Activated T-helper 2 cell treated with anti-CD3 and anti-CD28 coated beads, Interferon-gamma antibody, Interleukin-2, Interleukin-4, amounts not matched to agents 10 μg/mL and 5 μg/mL and 100 μg/mL, durations not matched to agents 14 hours and 24 hours and 36 hours (primary cell): ENCODE data around the gene BTAF1. TPM values are rescaled to one million over a fixed set of nuclear protein-coding genes. Genes with fewer than 3 reads are reported as not detected.

ENCODE experiments used
- DNase-seq: peaks from one replicate; pipeline ENCODE4 v3.0.0; 2021; ENCODE audit warnings: low spot score
- H3K27ac Mint-ChIP-seq: one replicate; pipeline ENCODE4 v1.8.0; 2021; ENCODE audit warnings: mixed read lengths
- H3K27me3 Mint-ChIP-seq: one replicate; pipeline ENCODE4 v1.8.0; 2021; ENCODE audit warnings: low read depth, mixed read lengths
- H3K36me3 Mint-ChIP-seq: one replicate; pipeline ENCODE4 v1.8.0; 2021; ENCODE audit warnings: low read depth, mixed read lengths
- H3K4me1 Mint-ChIP-seq: one replicate; pipeline ENCODE4 v1.8.0; 2021; ENCODE audit warnings: low read depth, mixed read lengths
- H3K4me3 Mint-ChIP-seq: one replicate; pipeline ENCODE4 v1.8.0; 2021; ENCODE audit warnings: low read depth, mild to moderate bottlenecking, moderate library complexity, mixed read lengths
- H3K9me3 Mint-ChIP-seq: one replicate; pipeline ENCODE4 v1.8.0; 2021; ENCODE audit warnings: mixed read lengths
- intact Hi-C: fragments of 100-400 bp; cut with micrococcal nuclease; formaldehyde crosslinking; loops from one replicate; pipeline ENCODE4 v1.15.1; 2023
- total RNA-seq: library from RNA; stranded (reverse); gene quantifications from 2 replicates; pipeline ENCODE4 v1.2.3, GENCODE V29; 2022

BTAF1 gene
- total RNA-seq, 1 donor from 2014 or later, result 68.2 TPM

DNA sequence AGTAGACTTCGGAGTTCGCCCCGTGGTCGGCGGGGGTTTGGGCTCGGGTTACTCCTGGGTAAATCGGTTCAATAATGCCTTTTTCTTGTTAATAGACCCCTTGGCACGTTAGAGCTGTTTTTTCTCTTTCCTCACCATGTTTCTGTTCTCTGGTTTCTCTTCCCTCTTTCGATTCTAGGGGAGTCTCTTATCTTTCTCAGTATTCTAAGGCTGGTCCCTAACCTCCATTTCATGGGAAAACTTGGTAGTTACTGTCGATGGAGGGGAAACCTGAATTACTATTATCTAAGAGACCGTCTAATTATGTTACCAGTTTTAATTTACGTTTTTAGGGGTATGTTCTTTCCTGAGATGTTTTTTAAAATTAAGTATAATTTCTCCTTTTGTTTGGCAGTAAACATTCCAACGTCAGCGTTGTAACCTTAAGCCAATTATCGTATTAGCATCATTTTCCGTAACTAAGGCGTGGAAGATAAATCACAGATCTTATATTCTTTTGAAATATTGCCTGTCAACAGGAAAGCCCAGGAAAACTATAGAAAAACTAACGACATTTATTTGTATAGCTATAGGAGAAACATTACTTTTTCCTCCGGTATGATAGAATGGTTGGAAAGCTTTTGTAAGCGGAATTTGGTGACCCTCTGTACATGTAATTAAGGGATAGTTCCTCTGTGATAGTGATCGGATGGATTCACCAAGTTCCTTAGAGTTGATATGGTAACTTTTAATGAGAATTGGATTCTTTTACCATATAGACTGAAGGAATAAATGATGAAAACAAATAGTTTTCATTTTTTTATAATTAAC is 847 bp downstream of the BTAF1 start:
- Mint-ChIP-seq H3K36me3 (peaks cover 26% of the 10 kb centered on the region), H3K4me1 (peaks cover 34% of the 10 kb centered on the region), H3K9me3 (no peaks in the 10 kb centered on the region), H3K27ac (peak overlapping the region; percentile 86), H3K27me3 (peaks cover 2% of the 10 kb centered on the region), H3K4me3 (peak overlapping the region; percentile 87)
- no peak for DNase-seq
- intact Hi-C loops, result loop anchor here (1.0 to 5.0 kb wide), 2 partner anchors 21 to 512 kb away; partner anchors contain the start of gene HECTD2

DNA sequence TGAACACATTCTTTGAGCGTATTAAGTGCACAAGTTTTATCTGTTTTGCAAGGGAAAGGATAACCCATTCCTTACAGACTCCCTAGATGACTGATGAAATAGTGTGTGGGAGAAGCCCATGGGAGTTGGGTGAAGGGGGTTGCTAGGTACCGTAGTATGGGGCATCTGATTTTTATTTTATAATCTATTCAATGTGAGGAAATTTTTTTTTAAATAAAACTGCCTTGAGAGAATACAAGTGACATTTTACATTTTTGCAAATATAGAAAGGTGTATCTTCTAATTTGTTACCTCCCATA is 1.4 kb downstream of the BTAF1 start:
- H3K36me3 Mint-ChIP-seq, result peaks cover 26% of the 10 kb centered on the region
- H3K4me1 Mint-ChIP-seq, result peaks cover 34% of the 10 kb centered on the region
- no peaks in the 10 kb centered on the region for H3K9me3 Mint-ChIP-seq
- DNase-seq, result no peak
- intact Hi-C loops, result no loop called here
- H3K4me3 Mint-ChIP-seq, result peak overlapping the region; percentile 87
- peaks cover 2% of the 10 kb centered on the region for H3K27me3 Mint-ChIP-seq
- H3K27ac Mint-ChIP-seq, result no peak overlapping the region

DNA sequence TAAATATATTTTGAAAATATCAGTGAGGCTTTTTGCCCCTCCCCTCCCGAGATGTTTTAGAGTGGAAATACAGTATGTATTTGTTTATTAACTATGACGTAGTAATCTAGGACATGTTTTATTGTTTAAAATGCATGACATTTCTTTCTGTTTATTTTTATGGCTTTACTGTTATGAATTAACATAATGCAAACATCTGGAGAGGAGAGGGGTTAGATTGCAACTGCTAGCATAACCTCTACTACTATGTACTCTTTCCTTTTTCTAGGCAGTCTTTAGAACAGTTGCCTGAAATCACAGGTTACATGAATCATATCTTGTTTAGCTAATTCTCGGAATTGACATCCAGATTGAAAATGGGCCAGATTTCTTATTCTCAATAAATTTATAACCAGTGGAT is 7.4 kb downstream of the BTAF1 start:
- Mint-ChIP-seq H3K4me3 (no peak overlapping the region), H3K9me3 (no peaks in the 10 kb centered on the region), H3K36me3 (peaks cover 53% of the 10 kb centered on the region), H3K27me3 (no peaks in the 10 kb centered on the region), H3K4me1 (peaks cover 45% of the 10 kb centered on the region), H3K27ac (no peak overlapping the region)
- DNase-seq, result no peak
- intact Hi-C loops, result no loop called here

DNA sequence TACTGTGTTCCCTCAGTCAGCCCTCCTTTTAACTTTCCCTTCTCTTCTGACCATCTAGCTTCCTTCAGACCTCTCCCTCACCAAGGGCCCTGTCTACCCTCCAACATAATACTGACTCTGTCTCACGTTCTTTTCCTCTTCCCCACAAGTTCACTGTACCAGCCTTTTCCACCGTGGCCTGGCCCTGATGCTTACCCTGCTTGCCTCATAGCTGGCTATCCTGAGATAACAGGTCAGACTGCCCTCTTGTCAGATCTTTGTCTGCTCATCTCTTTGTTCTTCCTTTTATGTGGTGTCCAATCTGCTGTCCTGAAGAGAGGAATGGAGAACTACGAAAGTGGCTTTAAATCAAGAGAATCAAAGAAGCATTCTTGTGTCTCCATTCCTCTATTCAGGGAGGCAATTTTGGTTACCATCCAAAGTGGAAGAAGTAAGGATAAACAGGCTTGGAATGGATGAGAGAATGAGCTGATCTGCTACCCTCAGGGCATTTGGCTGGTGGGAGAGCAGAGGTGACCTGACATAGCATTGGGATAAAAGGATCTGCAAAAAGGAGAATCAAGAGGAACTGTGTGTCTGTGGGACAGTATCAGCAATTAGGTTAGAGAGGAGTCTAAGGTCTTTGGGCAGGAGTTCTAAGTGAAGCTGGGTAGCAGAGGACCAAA is 8.1 kb downstream of the BTAF1 start:
- DNase-seq, result no peak
- intact Hi-C loops, result no loop called here
- Mint-ChIP-seq H3K4me1 (peaks cover 39% of the 10 kb centered on the region), H3K9me3 (no peaks in the 10 kb centered on the region), H3K4me3 (no peak overlapping the region), H3K27ac (no peak overlapping the region), H3K36me3 (peaks cover 53% of the 10 kb centered on the region), H3K27me3 (no peaks in the 10 kb centered on the region)

DNA sequence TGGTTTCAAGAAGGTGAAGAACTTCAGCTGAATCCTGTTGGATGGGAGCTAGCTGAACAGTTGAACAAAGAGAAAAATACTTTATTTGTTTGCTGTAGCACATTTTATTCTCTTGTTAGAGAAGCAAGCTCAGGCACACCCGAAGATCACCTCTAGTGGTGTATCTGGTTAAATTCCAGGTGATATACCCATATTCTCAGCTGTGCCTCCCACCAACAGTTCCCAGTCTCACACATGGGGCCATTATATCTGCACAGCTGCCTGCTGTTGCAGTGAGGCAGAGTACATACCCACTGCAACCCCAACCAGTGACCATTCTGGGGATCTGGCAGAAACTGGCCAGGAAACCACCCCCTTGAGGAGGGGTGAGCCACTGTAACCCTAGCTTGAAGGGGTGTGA is 9.2 kb downstream of the BTAF1 start:
- DNase-seq, result no peak
- Mint-ChIP-seq H3K27me3 (no peaks in the 10 kb centered on the region), H3K9me3 (no peaks in the 10 kb centered on the region), H3K4me1 (peaks cover 32% of the 10 kb centered on the region), H3K4me3 (no peak overlapping the region), H3K27ac (no peak overlapping the region), H3K36me3 (peaks cover 55% of the 10 kb centered on the region)
- intact Hi-C loops, result no loop called here

DNA sequence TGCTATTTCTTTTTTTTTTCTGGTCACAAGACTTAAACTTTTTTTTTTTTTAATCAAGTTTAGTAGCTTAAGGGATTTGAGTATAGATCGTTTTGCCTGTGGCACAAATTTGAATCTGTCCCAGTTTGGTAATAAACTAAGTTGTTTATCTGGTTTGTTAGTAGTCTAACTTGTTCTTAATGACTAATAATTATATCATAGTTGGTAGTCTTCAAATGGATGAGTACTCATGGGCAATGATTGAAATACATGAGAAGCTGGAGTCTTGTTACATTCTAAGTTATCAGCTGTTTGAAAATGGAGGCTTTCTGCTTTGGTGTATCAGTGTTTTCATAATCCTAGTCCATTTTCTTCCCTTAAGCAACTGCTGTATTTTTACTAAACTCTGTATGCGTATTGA is 12.3 kb downstream of the BTAF1 start:
- peaks cover 31% of the 10 kb centered on the region for H3K4me1 Mint-ChIP-seq

DNA sequence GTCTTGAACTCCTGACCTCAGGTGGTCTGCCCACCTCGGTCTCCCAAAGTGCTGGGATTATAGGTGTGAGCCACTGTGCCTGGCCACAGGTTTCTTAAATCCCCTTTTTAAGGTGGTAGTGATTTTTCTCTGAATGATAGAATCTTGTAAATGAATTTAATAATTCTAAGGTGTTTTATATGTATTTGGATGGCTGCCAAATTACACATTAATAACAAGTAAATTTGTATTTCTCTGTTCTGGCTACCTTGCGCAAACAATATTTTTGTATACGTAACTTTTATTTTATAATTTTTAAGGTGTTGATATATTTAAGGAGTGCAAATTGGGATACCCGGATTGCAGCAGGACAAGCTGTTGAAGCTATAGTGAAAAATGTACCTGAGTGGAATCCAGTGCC is 16.1 kb downstream of the BTAF1 start:
- H3K4me3 Mint-ChIP-seq, result no peak overlapping the region
- intact Hi-C loops, result loop anchor here (10.0 kb wide), 1 partner anchor 355 kb away; the partner anchor contains the start of genes CPEB3 and MARCHF5
- no peaks in the 10 kb centered on the region for H3K27me3 Mint-ChIP-seq
- no peak for DNase-seq
- H3K9me3 Mint-ChIP-seq, result no peaks in the 10 kb centered on the region
- H3K4me1 Mint-ChIP-seq, result peaks cover 15% of the 10 kb centered on the region
- peaks cover 62% of the 10 kb centered on the region for H3K36me3 Mint-ChIP-seq
- H3K27ac Mint-ChIP-seq, result no peak overlapping the region

More for the DNA sequence above, 12.3 kb downstream of the BTAF1 start:
- no peak for DNase-seq
- Mint-ChIP-seq H3K36me3 (peaks cover 62% of the 10 kb centered on the region), H3K4me3 (no peak overlapping the region), H3K27ac (no peak overlapping the region), H3K27me3 (no peaks in the 10 kb centered on the region), H3K9me3 (no peaks in the 10 kb centered on the region)
- intact Hi-C loops, result no loop called here

DNA sequence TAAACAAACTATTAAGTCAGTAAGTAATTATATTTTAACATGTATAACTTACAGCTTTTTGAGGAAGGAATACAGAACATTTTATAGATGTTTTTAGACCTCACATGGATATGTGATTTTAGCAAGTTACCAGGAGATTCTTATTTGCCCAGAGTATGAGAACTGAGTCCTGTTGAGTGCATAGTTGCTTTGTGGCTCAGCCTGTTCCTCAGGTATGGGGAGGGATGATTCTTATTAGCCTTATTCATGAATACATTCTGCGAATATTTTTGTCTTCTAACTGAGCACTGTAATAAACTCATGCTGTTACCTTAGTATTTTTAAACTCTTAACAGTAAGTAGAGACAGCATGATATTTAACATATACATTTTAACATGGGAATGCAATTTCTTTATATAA is 17.9 kb downstream of the BTAF1 start:
- H3K4me1 Mint-ChIP-seq, result peaks cover 26% of the 10 kb centered on the region
- no peak overlapping the region for H3K27ac Mint-ChIP-seq
- intact Hi-C loops, result loop anchor here (10.0 kb wide), 1 partner anchor 353 kb away; the partner anchor contains the start of genes CPEB3 and MARCHF5
- H3K9me3 Mint-ChIP-seq, result no peaks in the 10 kb centered on the region
- H3K36me3 Mint-ChIP-seq, result peaks cover 60% of the 10 kb centered on the region
- H3K27me3 Mint-ChIP-seq, result no peaks in the 10 kb centered on the region
- no peak overlapping the region for H3K4me3 Mint-ChIP-seq
- no peak for DNase-seq

DNA sequence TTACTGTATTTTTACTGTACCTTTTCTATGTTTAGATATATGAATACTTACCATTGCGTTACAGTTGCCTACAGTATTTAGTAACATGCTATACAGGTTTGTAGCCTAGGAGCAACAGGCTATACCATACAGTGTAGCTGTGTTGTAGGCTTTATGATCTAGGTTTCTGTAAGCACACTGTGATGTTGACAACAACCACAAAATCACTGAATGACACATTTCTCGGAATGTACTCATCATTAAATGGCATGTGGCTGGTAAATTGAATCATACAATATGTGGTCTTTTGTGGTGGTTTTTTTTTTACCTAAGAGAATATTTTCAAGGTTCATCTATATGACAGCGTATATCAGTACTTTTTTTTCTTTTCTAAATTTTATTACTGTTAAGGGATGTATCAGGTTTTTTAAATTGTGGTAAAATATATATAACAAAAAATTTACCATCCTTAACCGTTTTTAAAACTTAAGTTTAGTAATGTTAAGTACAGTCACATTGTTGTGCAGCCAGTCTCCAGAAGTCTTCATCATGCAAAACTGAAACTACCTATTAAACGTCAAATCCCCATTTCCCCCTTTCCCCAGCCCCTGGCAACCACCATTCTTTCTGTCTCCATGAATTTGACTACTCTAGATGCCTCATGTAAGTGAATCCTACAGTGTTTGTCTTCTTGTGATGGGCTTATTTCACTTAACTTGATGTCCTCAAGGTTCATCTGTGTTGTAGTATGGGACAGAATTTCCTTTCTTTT is 21.5 kb downstream of the BTAF1 start:
- no peak for DNase-seq
- H3K27me3 Mint-ChIP-seq, result no peaks in the 10 kb centered on the region
- H3K4me1 Mint-ChIP-seq, result peaks cover 26% of the 10 kb centered on the region
- peak overlapping the region; percentile 55 for H3K4me3 Mint-ChIP-seq
- intact Hi-C loops, result loop anchor here (1.0 to 10.0 kb wide), 7 partner anchors 18 to 350 kb away; partner anchors contain the start of genes CPEB3, FGFBP3 and MARCHF5
- peaks cover 65% of the 10 kb centered on the region for H3K36me3 Mint-ChIP-seq
- H3K27ac Mint-ChIP-seq, result peak overlapping the region; percentile 78
- H3K9me3 Mint-ChIP-seq, result no peaks in the 10 kb centered on the region

DNA sequence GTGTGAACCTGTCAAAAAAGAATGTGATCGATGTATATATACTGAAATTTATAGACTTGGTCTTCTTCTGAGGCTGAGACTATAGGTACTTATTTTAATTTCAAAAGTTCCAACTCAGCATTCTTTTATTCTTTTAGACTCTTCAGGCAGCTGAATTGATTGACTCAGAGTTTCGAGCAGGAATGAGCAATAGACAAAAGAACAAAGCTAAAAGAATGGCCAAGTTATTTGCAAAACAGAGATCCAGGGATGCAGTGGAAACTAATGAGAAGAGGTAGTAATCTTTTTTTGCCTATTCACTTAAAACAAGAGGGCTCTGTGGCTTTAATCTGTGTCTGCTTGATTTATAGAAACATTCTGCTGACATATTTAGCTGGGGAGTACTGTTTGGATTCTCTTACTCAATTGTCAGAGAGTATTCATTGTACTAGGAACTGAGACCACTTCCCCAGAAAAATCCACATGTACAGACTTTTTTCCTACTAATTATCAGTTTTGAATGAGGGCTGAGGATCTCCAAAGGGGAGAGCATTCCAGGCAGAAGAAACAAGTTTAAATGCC is 30.1 kb downstream of the BTAF1 start:
- no peaks in the 10 kb centered on the region for H3K9me3 Mint-ChIP-seq
- H3K27ac Mint-ChIP-seq, result no peak overlapping the region
- H3K4me3 Mint-ChIP-seq, result no peak overlapping the region
- peaks cover 76% of the 10 kb centered on the region for H3K36me3 Mint-ChIP-seq
- H3K27me3 Mint-ChIP-seq, result no peaks in the 10 kb centered on the region
- peaks cover 2% of the 10 kb centered on the region for H3K4me1 Mint-ChIP-seq
- DNase-seq, result no peak
- intact Hi-C loops, result no loop called here

DNA sequence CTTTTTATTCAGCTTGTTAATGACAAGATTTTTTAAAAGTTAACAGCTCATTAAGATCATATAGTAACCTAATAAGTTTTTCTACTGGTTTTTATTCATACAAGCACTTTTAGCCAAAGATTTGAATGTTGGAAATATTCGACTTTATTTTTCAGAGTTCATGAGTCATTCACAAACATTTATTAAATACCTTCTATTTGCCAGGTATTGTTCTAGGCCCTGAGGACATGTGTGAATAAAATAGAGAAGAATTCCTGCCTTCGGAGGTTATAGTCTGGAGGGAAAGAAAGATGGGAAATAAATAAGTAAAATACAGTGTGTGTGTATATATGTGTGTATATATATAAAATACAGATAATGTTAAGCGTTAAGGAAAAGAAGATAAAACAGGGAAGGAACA is 31.5 kb downstream of the BTAF1 start:
- Mint-ChIP-seq H3K27me3 (no peaks in the 10 kb centered on the region), H3K4me3 (no peak overlapping the region), H3K36me3 (peaks cover 76% of the 10 kb centered on the region), H3K4me1 (peaks cover 2% of the 10 kb centered on the region), H3K9me3 (no peaks in the 10 kb centered on the region), H3K27ac (no peak overlapping the region)
- no peak for DNase-seq
- intact Hi-C loops, result no loop called here

DNA sequence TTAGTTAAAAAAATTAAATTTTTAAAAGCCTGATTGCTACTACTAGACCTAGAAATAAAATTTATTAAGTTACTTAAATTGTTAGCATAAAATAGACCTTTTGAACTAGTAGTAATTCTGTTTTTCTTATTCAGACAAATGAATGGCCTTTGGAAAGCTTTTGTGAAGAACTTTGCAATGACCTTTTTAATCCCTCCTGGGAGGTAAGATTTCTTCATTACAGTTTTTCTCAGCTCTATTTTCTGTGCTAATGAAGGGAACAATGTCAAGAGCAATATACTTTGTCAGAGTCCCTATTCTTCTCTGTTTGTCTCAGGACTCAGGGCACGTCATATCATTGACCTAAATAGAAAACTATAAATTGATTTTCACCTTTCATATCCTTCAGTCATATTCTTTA is 33.5 kb downstream of the BTAF1 start:
- peaks cover 2% of the 10 kb centered on the region for H3K4me1 Mint-ChIP-seq
- no peaks in the 10 kb centered on the region for H3K9me3 Mint-ChIP-seq
- H3K27ac Mint-ChIP-seq, result no peak overlapping the region
- peaks cover 70% of the 10 kb centered on the region for H3K36me3 Mint-ChIP-seq
- no peaks in the 10 kb centered on the region for H3K27me3 Mint-ChIP-seq
- H3K4me3 Mint-ChIP-seq, result no peak overlapping the region
- DNase-seq, result no peak
- intact Hi-C loops, result no loop called here
